Stimulated activated naive CD4-positive, alpha-beta T cell treated with Interleukin-2 at 50 U/mL for 16 hours (primary cell): ENCODE results near the gene TLE4.

ENCODE experiments used
- DNase-seq: peaks from one replicate; lab custom pipeline; 2025; lab: John Stamatoyannopoulos, UW

The TLE4 gene

GRCh38 chr9:79572032-79572607 lies 355 bp downstream of the TLE4 start:
- DNase-seq: no peak

- DNase-seq: peak; percentile 58
Observed at GRCh38 chr9:79572608-79573411, 1.0 kb downstream of the TLE4 start.

DNA sequence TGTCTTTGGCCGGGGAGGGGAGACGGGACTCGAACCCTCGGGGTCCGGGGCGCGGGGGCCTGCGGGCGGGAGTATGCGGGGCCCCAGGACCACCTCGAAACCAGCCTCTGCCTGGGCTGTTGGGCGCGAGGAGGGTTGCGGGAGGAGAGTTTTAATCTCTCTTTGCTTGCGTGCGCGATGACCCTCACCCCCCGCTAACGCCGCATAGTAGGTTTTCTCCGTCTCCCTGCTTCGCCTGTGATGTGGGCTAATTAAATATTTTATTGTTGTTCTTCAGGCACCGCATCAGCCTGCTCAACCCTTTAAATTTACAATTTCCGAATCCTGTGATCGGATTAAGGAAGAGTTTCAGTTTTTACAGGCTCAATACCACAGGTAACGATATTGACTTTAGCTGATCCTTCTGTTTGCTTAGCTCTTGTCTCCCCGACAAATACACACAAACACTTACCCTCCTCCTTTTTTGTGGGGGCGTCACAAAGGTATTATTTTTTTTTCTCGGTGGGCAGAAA lies 1.7 kb downstream of the TLE4 start:
- no peak for DNase-seq

GRCh38 chr9:79574136-79574535 lies 2.4 kb downstream of the TLE4 start:
- DNase-seq: no peak

- no peak for DNase-seq
Observed at GRCh38 chr9:79574781-79575180, 3.0 kb downstream of the TLE4 start.

GRCh38 chr9:79575547-79575946 lies 3.8 kb downstream of the TLE4 start:
- DNase-seq: no peak

DNA sequence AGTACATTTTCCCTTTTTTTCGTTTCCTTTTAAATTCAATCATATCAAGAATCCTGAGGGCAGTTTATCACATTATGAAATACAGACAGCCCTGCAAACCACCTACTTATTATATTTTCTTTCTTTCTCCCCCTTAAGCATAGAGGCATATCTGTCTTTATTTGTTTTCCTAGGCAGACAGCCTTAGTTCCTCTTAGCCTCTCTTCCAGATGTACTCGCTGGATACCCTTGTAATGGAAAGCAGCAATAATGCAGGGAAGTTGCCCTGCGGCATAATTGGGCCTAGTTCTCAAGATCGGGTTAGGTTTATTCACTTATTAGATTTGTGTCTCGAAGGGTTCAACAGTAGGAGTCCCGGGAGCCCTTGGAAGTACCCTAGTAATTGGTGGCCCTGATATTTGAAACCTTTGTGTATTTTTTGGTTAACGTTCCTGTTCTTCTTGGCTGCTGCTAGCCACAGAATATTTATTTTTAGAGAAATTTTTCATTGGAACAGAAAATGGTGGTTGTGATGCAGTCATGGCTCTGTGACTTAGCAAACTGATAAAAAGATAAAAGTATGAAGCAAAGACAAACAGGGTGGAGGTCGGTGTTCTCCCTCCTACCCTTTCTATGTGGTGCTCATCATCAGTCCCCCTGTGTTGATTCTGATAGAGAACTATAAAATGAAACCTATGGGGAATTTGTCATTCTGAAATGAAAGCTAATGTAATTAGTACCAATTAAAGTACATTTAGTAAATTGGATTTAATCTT lies 6.4 kb downstream of the TLE4 start:
- DNase-seq: no peak

DNA sequence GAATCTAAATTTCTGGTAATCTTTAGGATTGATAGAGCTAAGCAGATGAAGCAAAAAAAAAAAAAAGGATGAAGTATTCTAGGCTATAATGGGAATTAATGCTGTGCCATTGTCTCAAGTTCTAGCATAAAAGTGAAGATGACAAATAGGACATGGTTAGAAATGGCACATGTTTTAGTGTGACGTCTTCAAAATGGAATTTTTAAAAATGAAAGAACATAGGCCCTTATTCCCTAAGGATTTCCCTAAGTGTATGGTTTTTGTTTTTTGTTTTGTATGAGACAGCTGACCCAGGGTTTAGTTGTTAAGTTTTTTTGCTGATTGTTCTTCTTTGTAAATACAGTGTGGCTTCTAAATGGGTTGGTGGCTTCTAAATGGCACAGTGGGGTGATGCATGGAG lies 7.1 kb downstream of the TLE4 start:
- DNase-seq: no peak

- DNase-seq: no peak
Observed at GRCh38 chr9:79579624-79580023, 7.9 kb downstream of the TLE4 start.

- DNase-seq: no peak
Observed at GRCh38 chr9:79580055-79580454, 8.3 kb downstream of the TLE4 start.

- DNase-seq: no peak
Observed at GRCh38 chr9:79581388-79581787, 9.6 kb downstream of the TLE4 start.

DNA sequence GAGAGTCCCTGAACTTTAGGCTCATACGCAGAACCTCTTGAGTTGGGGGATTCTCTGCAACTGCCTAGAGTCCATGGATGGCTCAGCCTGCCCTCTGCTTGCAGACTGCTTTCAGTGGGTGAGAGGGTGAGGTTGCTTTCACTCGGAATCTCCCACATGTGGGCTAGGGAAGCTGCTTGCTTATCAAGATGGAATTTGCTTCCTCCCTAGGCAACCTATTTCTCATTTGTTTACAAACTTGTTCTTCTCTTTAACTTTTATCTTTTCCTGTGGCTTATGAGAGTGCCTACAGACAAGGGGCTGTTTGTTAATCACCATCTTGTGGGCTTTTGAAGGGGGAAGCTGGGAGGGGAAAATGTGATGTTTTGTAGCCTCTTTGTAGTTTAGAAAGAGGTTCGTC lies 10.0 kb downstream of the TLE4 start:
- no peak for DNase-seq

- peak; percentile 24 for DNase-seq
Observed at GRCh38 chr9:79583952-79584654, 12.3 kb downstream of the TLE4 start.

- DNase-seq: no peak
Observed at GRCh38 chr9:79584655-79584982, 12.9 kb downstream of the TLE4 start.

DNA sequence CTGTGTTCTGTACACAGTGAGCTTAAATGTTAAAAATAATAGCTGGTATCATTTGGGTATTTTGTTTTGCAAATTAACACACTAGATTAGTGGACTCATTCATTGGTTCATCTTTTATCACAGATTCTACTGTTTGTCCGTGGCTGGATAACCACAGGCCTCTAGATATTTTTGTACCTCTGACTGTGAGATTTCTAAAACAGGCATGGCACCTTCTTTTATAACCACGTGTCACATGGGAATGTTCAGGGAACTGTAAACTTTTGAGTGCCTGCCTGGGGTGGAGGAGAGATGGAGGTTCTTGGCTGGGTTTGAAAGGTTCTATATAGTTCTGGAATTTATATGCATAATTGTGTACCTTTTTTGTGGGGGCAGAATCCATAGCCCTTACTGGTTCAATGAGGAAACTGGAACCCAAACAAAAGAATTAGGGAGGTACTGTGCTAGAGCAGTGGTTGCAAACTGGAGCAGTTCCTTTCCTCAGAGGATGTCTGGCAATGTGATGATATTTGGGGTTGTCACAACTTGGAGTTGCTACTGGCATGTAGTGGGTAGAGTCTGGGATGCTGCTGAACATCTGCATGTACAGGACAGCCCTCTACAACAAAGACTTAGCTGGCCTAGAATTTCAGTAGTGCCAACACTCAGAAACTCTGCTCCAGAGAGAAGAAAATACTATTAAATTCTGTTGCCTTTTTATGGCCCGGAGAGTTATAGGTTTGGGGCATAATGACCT lies 16.9 kb downstream of the TLE4 start:
- no peak for DNase-seq

DNA sequence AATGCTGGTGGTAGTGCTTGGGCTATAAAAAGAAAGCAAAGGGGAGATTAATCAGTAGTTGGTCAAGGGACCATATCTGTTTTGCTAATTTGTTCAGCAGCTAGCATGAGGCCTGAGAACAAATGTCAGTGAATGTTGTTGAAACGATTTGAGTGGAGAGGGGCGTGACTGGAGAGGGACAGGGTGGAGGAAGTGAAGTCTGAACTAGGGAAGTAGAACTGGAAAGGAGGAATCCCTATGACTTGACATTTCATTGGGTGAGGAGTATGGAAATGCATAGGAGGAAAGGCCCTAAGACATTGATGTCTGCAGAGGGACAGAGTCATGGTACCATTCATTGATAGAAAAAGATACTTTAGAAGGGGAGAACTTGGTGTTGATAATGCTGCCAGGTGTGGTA lies 19.7 kb downstream of the TLE4 start:
- no peak for DNase-seq

DNA sequence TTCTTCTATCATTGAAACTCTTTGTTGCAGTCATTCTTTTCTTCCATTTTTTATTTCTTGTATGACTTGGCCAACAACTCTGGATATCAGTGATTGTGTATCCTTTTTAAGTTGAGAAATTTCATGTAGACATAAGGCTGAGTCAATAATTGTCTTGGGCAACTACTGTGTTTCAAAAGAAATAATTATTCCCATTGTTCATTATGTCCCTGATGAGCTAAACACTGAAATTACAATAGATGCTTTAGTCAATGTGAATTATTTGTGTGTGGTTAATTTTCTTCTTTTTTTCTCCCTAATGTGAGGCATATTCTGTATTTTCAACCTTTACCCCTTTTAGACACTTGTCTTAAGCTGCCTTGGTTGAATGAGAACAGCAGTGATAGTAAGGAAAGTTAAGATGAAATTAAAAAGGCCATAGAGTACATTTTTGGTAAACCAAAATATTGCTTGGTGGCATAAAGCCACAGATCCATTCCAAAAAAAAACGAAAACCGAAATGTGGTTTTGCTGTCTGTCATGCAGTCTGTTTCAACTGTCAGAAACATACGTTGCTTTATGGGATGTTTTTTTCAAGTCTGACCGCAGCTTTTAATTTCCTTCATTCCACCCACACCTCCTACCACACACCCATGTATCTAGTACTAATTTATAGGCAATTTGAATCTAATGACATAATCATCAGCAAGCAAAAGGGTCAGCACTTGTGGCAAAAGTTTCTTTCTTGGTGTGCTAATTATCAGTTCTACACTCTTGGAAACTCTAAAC lies 21.1 kb downstream of the TLE4 start:
- no peak for DNase-seq

DNA sequence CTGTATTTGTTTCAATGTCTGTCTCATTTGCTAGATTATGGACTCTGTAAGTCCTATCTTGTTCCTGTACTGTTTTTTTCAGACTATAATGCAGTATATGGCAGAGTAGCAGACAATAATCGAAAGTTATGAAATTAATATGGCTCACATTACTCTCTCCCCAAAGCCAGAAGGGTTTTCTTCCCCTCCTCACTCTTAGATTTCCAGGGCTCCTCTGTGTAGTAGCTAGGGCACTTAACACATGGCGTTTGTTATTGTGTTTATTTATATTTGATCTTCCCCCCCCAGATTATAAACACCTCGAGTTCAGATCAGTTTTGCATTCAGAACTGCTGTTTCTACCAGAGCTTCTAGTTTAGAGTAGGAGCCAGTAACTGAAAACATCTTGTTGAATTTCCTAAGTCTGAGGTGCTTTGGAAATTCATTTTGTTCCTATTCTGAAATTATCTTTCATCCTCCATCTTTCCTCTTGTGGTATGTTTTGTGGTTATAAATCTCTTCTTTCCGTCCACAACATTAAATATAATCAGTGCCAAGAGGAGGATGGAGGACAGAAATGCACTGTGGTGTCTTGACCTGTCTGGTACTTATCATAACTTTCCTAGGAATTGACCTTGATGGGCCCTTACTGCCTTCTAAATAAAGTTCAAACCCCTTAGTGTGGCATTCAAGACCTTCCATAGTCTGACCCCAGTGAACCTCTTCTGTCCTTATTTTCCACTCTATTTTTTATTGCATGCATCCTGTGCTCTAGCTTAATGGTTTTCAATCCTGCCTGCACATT lies 27.0 kb downstream of the TLE4 start:
- DNase-seq: no peak

- no peak for DNase-seq
Observed at GRCh38 chr9:79600466-79600865, 28.7 kb downstream of the TLE4 start.

GRCh38 chr9:79603222-79603920 lies 31.6 kb downstream of the TLE4 start:
- DNase-seq: no peak
